Tibial artery (tissue), 4 donors: ENCODE results near the gene MAN1B1.

Experiments used
- DNase-seq, 2 donors: peaks; one replicate each; pipeline ENCODE4 v3.0.0-alpha.2; 2019
- H3K27ac ChIP-seq, 2 donors: fragments of 200-600 bp; sonication (generic) in 1 of 2; 1 replicate in 1 of 2; 2 replicates in 1 of 2; pipeline ENCODE4 v1.5.1; 2018 to 2019; ENCODE audit warnings: mild to moderate bottlenecking in 1 of 2
- H3K27me3 ChIP-seq, 2 donors: fragments of 200-600 bp; sonication (generic) in 1 of 2; one replicate each; pipeline versions ENCODE4 v1.5.1 to v1.6.0; 2016 to 2019
- H3K36me3 ChIP-seq, 3 donors: fragments of 200-600 bp; sonication (generic) in 2 of 3; one replicate each; pipeline ENCODE4 v1.5.1; 2016 to 2019; ENCODE audit warnings: mild to moderate bottlenecking in 2 of 3
- H3K4me1 ChIP-seq, 4 donors: fragments of 200-600 bp; sonication (generic) in 2 of 4; 1 replicate in 3 of 4; 2 replicates in 1 of 4; pipeline ENCODE4 v1.5.1; 2016 to 2019
- H3K4me3 ChIP-seq, 2 donors: fragments of 200-600 bp; sonication (generic) in 1 of 2; 1 replicate in 1 of 2; 2 replicates in 1 of 2; pipeline ENCODE4 v1.5.1; 2018 to 2019; ENCODE audit warnings: mild to moderate bottlenecking in 2 of 2
- H3K9me3 ChIP-seq, 3 donors: fragments of 200-600 bp; sonication (generic) in 1 of 3; one replicate each; pipeline ENCODE4 v1.5.1; 2016 to 2019
- intact Hi-C: fragments of 100-400 bp; cut with DNase I; formaldehyde crosslinking; loops from one replicate; pipeline ENCODE4 v1.15.0; 2023; ENCODE audit warnings: low total_unique reads
- TF ChIP-seq, protein P1 (sequence below), 2 experiments: fragments of 200-600 bp in 1 of 2; fragments of 450-650 bp in 1 of 2; IDR thresholded peaks; one replicate each; pipeline ENCODE4 v1.5.1; 2017 to 2019; ENCODE audit warnings: antibody characterized with exemption in 2 of 2, mild to moderate bottlenecking in 1 of 2, moderate library complexity in 1 of 2

MAN1B1 gene

DNA sequence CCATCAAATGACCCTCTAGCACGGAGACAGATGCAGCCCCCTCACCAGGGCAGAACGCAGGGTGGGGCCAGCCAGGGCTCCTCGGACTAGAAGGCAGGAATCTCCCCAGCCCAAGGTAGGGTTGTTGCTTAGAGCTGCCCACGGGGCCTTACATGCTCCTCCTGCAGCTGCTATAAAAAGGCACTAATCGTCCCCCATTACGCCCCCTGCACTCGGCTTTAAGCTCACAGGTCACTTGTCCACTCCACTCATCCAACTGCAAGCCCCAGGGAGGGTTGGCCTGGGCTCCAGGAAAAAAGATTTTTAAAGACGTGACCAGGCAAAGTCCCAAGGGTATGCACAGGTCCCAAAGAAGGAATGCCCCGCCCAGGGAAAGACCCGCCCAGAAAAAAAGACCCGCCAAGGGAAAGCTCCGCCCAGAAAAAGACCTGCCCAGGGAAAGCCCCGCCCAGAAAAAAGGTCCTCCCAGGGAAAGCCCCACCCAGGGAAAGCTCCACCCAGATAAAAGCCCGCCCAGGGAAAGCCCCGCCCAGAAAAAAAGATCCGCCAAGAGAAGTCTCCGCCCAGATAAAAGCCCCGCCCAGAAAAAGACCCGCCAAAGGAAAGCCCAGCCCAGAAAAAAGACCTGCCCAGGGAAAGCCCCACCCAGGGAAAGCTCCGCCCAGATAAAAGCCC is 63.3 kb downstream of the MAN1B1 start:
- no peaks in the 10 kb centered on the region for H3K36me3 ChIP-seq
- H3K4me1 ChIP-seq: no peaks in the 10 kb centered on the region
- H3K4me3 ChIP-seq: no peak overlapping the region
- no peak overlapping the region for H3K27ac ChIP-seq
- DNase-seq: no peak
- intact Hi-C loops: no loop called here
- H3K9me3 ChIP-seq: no peaks in the 10 kb centered on the region
- peaks cover 0 to 46% of the 10 kb centered on the region in 2 donors for H3K27me3 ChIP-seq
- TF ChIP-seq, protein P1, sequence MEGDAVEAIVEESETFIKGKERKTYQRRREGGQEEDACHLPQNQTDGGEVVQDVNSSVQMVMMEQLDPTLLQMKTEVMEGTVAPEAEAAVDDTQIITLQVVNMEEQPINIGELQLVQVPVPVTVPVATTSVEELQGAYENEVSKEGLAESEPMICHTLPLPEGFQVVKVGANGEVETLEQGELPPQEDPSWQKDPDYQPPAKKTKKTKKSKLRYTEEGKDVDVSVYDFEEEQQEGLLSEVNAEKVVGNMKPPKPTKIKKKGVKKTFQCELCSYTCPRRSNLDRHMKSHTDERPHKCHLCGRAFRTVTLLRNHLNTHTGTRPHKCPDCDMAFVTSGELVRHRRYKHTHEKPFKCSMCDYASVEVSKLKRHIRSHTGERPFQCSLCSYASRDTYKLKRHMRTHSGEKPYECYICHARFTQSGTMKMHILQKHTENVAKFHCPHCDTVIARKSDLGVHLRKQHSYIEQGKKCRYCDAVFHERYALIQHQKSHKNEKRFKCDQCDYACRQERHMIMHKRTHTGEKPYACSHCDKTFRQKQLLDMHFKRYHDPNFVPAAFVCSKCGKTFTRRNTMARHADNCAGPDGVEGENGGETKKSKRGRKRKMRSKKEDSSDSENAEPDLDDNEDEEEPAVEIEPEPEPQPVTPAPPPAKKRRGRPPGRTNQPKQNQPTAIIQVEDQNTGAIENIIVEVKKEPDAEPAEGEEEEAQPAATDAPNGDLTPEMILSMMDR (IDR thresholded peaks at IDR 0.05): no peak

DNA sequence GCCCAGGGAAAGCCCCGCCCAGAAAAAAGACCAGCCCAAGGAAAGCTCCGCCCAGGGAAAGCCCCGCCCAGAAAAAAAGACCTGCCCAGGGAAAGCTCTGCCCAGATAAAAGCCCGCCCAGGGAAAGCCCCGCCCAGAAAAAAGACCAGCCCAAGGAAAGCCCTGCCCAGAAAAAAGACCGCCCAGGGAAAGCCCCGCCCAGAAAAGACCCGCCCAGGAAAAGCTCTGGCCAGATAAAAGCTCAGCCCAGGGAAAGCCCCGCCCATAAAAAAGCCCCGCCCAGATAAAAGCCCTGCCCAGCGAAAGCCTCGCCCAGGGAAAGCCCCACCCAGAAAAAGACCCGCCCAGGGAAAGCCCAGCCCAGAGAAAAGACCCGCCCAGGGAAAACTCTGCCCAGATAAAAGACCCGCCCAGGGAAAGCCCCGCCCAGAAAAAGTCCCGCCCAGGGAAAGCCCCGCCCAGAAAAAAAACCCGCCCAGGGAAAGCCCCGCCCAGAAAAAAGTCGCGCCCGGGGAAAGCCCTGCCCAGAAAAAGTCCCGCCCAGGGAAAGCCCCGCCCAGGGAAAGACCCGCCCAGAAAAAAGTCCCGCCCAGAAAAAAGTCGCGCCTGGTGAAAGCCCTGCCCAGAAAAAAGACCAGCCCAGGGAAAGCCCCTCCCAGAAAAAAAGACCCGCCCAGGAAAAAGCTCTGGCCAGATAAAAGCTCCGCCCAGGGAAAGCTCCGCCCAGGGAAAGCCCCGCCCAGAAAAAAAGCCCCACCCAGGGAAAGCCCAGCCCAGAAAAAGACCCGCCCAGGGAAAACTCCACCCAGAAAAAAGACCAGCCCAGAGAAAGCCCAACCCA is 64.1 kb downstream of the MAN1B1 start:
- H3K9me3 ChIP-seq: no peaks in the 10 kb centered on the region
- no peaks in the 10 kb centered on the region for H3K36me3 ChIP-seq
- no peaks in the 10 kb centered on the region for H3K4me1 ChIP-seq
- peaks cover 0 to 44% of the 10 kb centered on the region in 2 donors for H3K27me3 ChIP-seq
- no peak overlapping the region for H3K27ac ChIP-seq
- no peak overlapping the region for H3K4me3 ChIP-seq
- TF ChIP-seq, protein P1 (IDR thresholded peaks at IDR 0.05): no peak
- DNase-seq: no peak
- intact Hi-C loops: no loop called here

DNA sequence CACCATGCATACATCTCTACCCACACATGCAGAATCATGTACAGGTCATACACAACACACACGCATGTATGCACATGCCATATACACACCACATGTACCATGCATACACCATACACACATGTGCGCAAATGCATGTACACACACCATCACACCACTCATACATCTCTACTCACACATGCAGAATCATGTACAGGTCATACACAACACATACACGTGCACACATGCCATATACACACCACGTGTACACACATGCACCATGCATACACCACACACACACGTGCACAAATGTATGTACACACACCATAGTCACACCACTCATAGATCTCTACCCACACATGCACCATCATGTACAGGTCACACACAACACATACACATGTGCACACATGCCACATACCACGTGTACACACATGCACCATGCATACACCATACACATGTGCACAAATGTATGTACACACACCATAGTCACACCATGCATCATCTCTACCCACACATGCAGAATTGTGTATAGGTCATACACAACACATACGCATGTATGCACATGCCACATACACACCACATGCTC is 66.1 kb downstream of the MAN1B1 start:
- intact Hi-C loops: no loop called here
- H3K9me3 ChIP-seq: no peaks in the 10 kb centered on the region
- peaks cover 7 to 44% of the 10 kb centered on the region in 2 donors for H3K27me3 ChIP-seq
- TF ChIP-seq, protein P1 (IDR thresholded peaks at IDR 0.05): no peak
- no peak overlapping the region for H3K4me3 ChIP-seq
- H3K36me3 ChIP-seq: no peaks in the 10 kb centered on the region
- no peak for DNase-seq
- H3K27ac ChIP-seq: no peak overlapping the region
- peaks cover 0 to 11% (median 7%) of the 10 kb centered on the region in 4 donors for H3K4me1 ChIP-seq

GRCh38 chr9:137156567-137157375 is 70.0 kb downstream of the MAN1B1 start:
- intact Hi-C loops: no loop called here
- H3K27me3 ChIP-seq: peaks cover 7 to 63% of the 10 kb centered on the region in 2 donors
- peak overlapping the region in 1 of 2 donors; percentile 12 for H3K4me3 ChIP-seq
- peaks cover 0 to 23% (median 11%) of the 10 kb centered on the region in 4 donors for H3K4me1 ChIP-seq
- no peak overlapping the region for H3K27ac ChIP-seq
- no peaks in the 10 kb centered on the region for H3K9me3 ChIP-seq
- TF ChIP-seq, protein P1 (IDR thresholded peaks at IDR 0.05): no peak
- no peaks in the 10 kb centered on the region for H3K36me3 ChIP-seq
- DNase-seq: no peak
